ENCODE results near the gene ATP6V0D1. TPM values are rescaled to one million over a fixed set of nuclear protein-coding genes. Genes with fewer than 3 reads are reported as not detected.

The ATP6V0D1 gene
- total RNA-seq, 1 donor from 2014 or later = 97.9 TPM

DNA sequence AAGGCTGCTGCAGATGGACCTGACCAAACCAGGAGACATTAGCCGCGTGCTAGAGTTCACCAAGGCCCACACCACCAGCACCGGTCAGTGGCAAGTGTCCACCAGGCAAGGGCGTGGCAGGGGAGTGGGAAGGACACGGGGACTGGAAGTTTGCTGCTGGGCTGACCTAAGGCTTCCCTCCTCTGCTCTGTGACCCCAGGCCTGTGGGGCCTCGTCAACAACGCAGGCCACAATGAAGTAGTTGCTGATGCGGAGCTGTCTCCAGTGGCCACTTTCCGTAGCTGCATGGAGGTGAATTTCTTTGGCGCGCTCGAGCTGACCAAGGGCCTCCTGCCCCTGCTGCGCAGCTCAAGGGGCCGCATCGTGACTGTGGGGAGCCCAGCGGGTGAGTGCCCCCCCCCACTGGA is 45.2 kb downstream of the ATP6V0D1 start:
- TF ChIP-seq, protein P1, sequence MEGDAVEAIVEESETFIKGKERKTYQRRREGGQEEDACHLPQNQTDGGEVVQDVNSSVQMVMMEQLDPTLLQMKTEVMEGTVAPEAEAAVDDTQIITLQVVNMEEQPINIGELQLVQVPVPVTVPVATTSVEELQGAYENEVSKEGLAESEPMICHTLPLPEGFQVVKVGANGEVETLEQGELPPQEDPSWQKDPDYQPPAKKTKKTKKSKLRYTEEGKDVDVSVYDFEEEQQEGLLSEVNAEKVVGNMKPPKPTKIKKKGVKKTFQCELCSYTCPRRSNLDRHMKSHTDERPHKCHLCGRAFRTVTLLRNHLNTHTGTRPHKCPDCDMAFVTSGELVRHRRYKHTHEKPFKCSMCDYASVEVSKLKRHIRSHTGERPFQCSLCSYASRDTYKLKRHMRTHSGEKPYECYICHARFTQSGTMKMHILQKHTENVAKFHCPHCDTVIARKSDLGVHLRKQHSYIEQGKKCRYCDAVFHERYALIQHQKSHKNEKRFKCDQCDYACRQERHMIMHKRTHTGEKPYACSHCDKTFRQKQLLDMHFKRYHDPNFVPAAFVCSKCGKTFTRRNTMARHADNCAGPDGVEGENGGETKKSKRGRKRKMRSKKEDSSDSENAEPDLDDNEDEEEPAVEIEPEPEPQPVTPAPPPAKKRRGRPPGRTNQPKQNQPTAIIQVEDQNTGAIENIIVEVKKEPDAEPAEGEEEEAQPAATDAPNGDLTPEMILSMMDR (conservative IDR thresholded peaks at IDR 0.05; ENCODE audit: low read depth, low read length) = no peak
- DNase-seq (ENCODE audit: low read depth) = no peak
- no peak overlapping the region for H3K4me3 ChIP-seq (ENCODE audit: low read depth, low read length)

DNA sequence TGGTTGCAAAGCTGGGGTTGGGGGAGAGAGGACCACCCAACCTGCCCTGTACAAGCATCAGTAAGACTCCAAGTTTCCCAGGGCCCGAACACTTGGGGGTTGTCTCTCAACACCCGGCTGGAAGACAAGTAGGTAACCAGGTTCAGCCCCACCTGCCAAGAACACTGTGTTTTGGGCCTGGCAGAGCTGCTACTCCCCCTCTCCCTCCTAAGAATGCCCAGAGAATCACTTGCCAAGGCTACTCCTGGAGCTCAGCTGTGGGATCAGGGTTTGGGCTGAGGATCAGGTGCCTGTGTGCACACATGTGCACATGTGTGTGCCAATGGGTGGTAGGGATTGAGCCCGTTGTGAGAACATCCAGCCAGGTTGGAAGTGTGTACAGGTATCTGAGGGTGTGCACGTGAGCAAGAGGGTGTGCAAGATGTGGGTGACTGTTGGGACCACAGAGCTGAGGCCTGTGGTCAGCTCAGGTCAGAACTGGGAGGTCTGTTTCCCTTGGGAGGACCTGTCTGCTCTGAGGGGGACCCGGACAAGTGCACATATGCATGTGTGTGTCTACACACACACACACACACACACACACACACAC is 47.7 kb downstream of the ATP6V0D1 start:
- DNase-seq (ENCODE audit: low read depth) = no peak
- TF ChIP-seq, protein P1 (conservative IDR thresholded peaks at IDR 0.05; ENCODE audit: low read depth, low read length) = no peak
- no peak overlapping the region for H3K4me3 ChIP-seq (ENCODE audit: low read depth, low read length)

DNA sequence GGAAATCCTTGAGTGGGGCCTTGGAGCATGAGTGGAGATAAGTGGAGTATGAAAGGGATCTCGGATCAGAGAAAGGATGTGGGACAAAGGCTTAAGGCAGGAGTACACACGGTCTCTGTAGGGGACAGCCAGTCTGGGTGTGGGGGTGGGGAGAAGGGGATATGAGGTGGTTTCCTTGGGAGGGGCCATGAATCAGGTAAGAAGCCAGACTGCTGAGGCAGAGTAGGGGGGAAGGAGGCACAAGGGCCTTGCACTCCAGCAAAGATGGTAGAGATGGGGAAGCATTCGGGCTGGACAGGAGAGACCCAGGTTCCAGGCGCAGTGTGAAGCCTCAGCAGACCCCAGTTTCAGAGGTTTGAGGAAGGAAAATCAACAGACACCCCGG is 48.5 kb downstream of the ATP6V0D1 start:
- H3K4me3 ChIP-seq (ENCODE audit: low read depth, low read length) = no peak overlapping the region
- TF ChIP-seq, protein P1 (conservative IDR thresholded peaks at IDR 0.05; ENCODE audit: low read depth, low read length) = no peak
- no peak for DNase-seq (ENCODE audit: low read depth)

DNA sequence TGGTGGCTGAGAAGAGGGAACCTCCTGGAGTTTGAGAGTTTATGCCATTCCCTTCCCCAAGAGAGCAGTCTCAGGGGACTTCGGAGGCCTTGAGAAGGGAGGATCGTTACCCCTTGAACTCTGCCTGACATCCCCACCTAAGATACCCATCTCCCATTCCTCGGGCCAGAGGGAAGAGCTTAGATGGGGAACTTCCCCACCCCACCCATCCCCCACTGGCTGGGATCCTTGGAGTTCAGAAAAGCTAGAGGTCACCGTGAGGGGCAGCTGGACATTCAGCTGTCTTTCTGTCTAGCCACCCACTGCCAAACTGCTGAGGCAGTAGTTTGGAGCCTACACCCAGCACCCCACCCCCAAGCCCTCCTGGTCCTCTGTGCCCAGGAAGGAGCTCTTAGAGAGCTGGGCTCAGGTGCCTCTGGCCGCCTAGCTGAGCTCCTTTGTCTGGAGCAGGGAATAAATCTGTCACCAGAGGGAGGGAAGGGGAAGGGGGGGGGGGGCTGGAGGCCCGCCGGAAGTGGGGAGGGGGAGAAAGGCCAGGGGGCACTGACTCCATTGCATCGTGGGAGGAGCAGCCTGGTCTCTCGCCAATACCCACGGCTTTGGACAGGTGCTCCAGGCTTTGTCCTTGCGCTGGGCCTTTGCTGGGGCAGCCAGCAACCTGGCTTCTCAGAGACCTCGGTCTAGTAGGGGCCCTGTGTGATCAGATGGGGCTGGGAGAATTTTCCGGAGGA is 49.0 kb downstream of the ATP6V0D1 start:
- H3K4me3 ChIP-seq (ENCODE audit: low read depth, low read length) = peak overlapping the region; percentile 42
- TF ChIP-seq, protein P1 (conservative IDR thresholded peaks at IDR 0.05; ENCODE audit: low read depth, low read length) = no peak
- DNase-seq (ENCODE audit: low read depth) = no peak

DNA sequence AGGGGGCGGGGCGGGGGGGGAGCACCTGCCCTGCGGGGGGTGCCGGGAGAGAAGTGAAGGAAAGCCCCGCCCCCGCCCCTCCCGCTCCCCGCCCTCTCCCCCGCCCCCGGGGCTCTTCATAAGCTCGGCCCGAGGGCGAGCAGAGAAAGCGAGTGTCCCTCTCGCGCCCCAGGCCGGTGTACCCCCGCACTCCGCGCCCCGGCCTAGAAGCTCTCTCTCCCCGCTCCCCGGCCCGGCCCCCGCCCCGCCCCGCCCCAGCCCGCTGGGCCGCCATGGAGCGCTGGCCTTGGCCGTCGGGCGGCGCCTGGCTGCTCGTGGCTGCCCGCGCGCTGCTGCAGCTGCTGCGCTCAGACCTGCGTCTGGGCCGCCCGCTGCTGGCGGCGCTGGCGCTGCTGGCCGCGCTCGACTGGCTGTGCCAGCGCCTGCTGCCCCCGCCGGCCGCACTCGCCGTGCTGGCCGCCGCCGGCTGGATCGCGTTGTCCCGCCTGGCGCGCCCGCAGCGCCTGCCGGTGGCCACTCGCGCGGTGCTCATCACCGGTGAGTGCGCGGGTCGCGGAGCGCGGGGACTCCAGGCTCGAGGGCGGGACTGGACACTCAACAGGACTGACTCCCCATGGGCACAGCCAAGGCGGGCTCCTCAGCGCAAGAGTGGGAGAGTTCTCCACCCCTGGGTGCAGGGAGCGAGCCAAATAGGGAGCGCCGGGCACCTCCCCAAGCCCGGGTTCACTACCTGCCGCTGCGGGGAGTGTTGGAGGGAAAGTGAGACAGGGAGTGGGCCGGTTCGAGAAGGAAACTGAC is 49.8 kb downstream of the ATP6V0D1 start, which contains the start of gene HSD11B2:
TSS of gene HSD11B2 (plus strand) at position 145 of the 798 bp plus-strand sequence. CDS start at position 273, 128 bp downstream.
- no peak for DNase-seq (ENCODE audit: low read depth)
- H3K4me3 ChIP-seq (ENCODE audit: low read depth, low read length) = peak within 1 kb of the TSS; percentile 46
- TF ChIP-seq, protein P1 (conservative IDR thresholded peaks at IDR 0.05; ENCODE audit: low read depth, low read length) = no peak

DNA sequence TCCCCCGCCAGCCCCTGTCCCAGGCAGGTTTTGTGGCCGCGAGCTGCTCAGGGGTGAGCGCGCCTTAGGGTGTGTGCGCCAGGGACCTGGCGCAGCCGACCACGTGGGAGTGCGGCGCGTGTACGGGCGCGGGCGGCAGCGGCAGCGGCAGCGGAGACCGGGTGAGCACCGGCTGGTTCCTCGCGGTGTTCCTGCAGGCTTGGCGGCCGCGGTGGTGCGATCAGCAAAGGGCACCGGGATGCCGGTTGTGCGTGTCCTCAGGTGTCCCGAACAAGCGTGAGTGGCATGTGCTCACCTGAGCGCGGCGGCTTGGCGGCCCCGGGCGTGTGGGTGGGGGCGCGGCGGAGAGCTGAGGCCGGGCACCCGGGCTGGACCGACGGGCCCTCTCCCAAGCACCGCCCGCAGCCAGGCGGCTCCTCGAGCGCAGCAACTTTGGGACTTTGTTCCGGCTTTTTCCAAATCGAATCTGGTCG is 50.4 kb downstream of the ATP6V0D1 start:
- peak overlapping the region; percentile 46 for H3K4me3 ChIP-seq (ENCODE audit: low read depth, low read length)
- TF ChIP-seq, protein P1 (conservative IDR thresholded peaks at IDR 0.05; ENCODE audit: low read depth, low read length) = no peak
- no peak for DNase-seq (ENCODE audit: low read depth)

Measured in epithelial cell of proximal tubule (primary cell).